Stomach (tissue), 9 donors: ENCODE data around the gene TLE2. TPM values are rescaled to one million over a fixed set of nuclear protein-coding genes. Genes with fewer than 3 reads are reported as not detected.
"Not testable (repeated sequence)": the region's sequence is repeated elsewhere in the genome, so short reads cannot be mapped to it uniquely, and the experiment has no call there.

Source experiments
- DNase-seq, 2 donors: peaks; one replicate each; pipeline versions ENCODE4 v3.0.0 to v3.0.0-alpha.2; 2013 to 2019
- H3K27ac ChIP-seq, 5 donors: fragments of 200-600 bp in 4 of 5; sonication (generic) in 4 of 5; one replicate each; pipeline ENCODE4 v1.5.1; 2013 to 2019; ENCODE audit warnings: mild to moderate bottlenecking in 1 of 5, moderate library complexity in 1 of 5
- H3K27me3 ChIP-seq, 3 donors: fragments of 200-600 bp; sonication (generic); one replicate each; pipeline ENCODE4 v1.5.1; 2017 to 2019; ENCODE audit warnings: mixed run types in 1 of 3
- H3K36me3 ChIP-seq, 4 donors: fragments of 200-600 bp; sonication (generic); 1 replicate in 3 of 4; 2 replicates in 1 of 4; pipeline ENCODE4 v1.5.1; 2016 to 2019
- H3K4me1 ChIP-seq, 4 donors: fragments of 200-600 bp; sonication (generic); one replicate each; pipeline ENCODE4 v1.5.1; 2016 to 2019
- H3K4me3 ChIP-seq, 4 donors: fragments of 200-600 bp; sonication (generic) in 3 of 4; one replicate each; pipeline ENCODE4 v1.5.1; 2016 to 2019; ENCODE audit warnings: mild to moderate bottlenecking in 1 of 4
- H3K9me3 ChIP-seq, 4 donors: fragments of 200-600 bp; sonication (generic); one replicate each; pipeline ENCODE4 v1.5.1; 2016 to 2019
- CTCF ChIP-seq, 7 experiments: fragments of 450-650 bp in 4 of 7; fragments of 200-600 bp in 3 of 7; sonication (generic) in 3 of 7; IDR thresholded peaks; one replicate each; pipeline ENCODE4 v1.5.1; 2016 to 2019; ENCODE audit warnings: antibody characterized with exemption in 7 of 7, control low read depth in 2 of 7, mild to moderate bottlenecking in 1 of 7
- EP300 ChIP-seq: sonication (generic); formaldehyde crosslinking; IDR thresholded peaks from one replicate; pipeline ENCODE4 v1.6.1; 2017; ENCODE audit warnings: antibody characterized with exemption
- POLR2A ChIP-seq, 4 donors: fragments of 450-650 bp; IDR thresholded peaks; one replicate each; pipeline ENCODE4 v1.6.1; 2016; ENCODE audit warnings: antibody characterized with exemption in 4 of 4, control low read depth in 2 of 4, mild to moderate bottlenecking in 1 of 4, moderate library complexity in 1 of 4
- POLR2AphosphoS5 ChIP-seq, 3 donors: sonication (generic); formaldehyde crosslinking; IDR thresholded peaks; one replicate each; pipeline ENCODE4 v1.6.1; 2016; ENCODE audit warnings: antibody characterized with exemption in 3 of 3
- WGBS, 5 donors: extraction: QIAGEN DNeasy Blood & Tissue Kit in 3 of 5; methylation state at CpG; one replicate each; pipeline versions ENCODE4 v1.1.5 to v1.1.7; 2013 to 2018; 5-methylcytosine and 5-hydroxymethylcytosine counted together
- intact Hi-C: fragments of 100-400 bp; cut with DNase I; formaldehyde crosslinking; loops from one replicate; pipeline ENCODE4 v1.15.1; 2023; ENCODE audit warnings: low total_unique reads
- polyA plus RNA-seq, 3 donors: library from polyadenylated mRNA; stranded (reverse); fragments of 200-250 nt; gene quantifications; one replicate each; pipeline ENCODE4 v1.2.3, GENCODE V29; 2013
- total RNA-seq, 5 donors: library from RNA; depleted of rRNA; stranded (reverse); fragments of >200 nt; gene quantifications; one replicate each; pipeline versions ENCODE4 v1.1.0 to v1.2.3, GENCODE V29; 2014 to 2016
- donor health status: healthy with polysubstance abuse.
- donor health status: Bipolar disorder and iron deficiency.
- donor health status: healthy.

The TLE2 gene
- total and polyA plus RNA-seq, 8 donors = 13.8 to 92.9 (median 23.8) TPM

DNA sequence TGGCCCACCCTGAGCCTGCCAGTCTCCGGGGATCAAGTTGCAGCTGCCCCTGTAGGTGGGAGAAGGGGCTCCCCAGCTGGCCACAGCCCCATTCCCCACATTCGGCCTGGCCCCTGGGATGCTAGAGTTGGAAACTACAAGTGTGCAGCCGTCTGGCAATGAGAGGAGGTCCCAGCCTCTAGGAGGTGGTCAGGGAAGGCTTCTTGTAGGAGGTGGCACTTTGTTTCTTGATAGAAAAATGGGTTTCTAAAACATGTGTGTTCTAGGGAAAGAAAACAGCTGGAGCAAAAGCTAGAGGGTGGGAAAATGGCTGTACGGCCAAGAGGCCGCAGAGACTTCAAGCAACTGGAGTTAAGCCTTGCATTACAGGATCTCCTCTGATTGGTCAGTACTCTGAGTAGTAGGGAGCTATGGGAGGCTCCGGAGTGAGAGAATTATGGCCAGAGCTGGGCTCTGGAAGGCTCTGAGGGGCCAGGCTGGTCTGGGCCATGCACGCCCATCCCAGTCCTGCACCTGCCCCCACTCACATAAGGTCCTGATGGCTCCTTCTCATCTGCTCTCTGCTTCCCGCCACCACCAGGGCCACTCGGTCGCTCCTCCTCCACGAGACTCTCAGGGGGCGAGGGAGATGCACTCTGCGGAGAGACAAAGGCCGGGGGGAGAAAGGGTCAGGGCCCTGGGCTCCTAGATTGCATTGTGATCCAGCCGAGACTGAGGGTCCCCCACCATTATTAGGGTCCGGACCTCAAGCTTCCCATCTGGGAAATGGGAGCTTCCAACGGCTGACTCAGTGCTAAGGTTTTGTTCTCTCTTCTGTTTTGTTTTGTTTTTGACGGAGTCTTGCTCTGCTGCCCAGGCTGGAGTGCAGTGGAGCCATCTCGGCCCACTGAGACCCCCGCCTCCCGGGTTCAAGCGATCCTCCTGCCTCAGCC is 13.7 kb downstream of the TLE2 start:
- no peak for DNase-seq
- Histone ChIP-seq H3K27ac (no peak overlapping the region), H3K4me1 (peaks cover 0 to 16% (median 9%) of the 10 kb centered on the region in 4 donors), H3K9me3 (no peaks in the 10 kb centered on the region), H3K4me3 (no peak overlapping the region), H3K27me3 (no peaks in the 10 kb centered on the region), H3K36me3 (peaks cover 0 to 40% (median 33%) of the 10 kb centered on the region in 4 donors)
- intact Hi-C loops = no loop called here
- WGBS, 5 donors = 90 to 95% (median 92%) methylated on average over 22 of the region's 22 CpGs
- no peak for TF ChIP-seq CTCF (IDR thresholded peaks at IDR 0.05)
- TF ChIP-seq POLR2A (IDR thresholded peaks at IDR 0.05) = no peak
- TF ChIP-seq POLR2AphosphoS5 (IDR thresholded peaks at IDR 0.05) = no peak
- TF ChIP-seq EP300 = no peak

DNA sequence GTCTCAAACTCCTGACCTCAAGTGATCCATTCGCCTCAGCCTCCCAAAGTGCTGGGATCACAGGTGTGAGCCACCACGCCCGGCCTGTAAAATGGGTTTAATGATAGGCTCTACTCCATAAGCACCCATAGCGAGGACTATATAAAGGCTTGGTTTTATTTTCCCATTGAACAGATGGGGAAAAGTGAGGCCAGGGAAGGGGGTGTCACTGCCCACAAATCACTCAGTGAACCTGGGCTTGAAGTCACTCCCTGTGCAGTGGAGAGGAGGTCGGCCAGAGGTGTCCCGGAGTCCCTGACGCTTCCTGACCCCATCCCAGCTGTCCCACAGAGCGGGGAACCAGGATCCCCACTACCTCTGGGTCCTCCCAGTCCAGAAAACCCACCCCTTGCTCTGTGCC is 14.9 kb downstream of the TLE2 start:
- TF ChIP-seq POLR2AphosphoS5 (IDR thresholded peaks at IDR 0.05) = no peak
- no peak for TF ChIP-seq POLR2A (IDR thresholded peaks at IDR 0.05)
- no peak for TF ChIP-seq EP300
- TF ChIP-seq CTCF (IDR thresholded peaks at IDR 0.05) = no peak
- Histone ChIP-seq H3K9me3 (no peaks in the 10 kb centered on the region), H3K27me3 (no peaks in the 10 kb centered on the region), H3K27ac (peak overlapping the region in 1 of 5 donors; percentile 33), H3K36me3 (peaks cover 0 to 45% (median 38%) of the 10 kb centered on the region in 4 donors), H3K4me3 (no peak overlapping the region), H3K4me1 (peaks cover 0 to 16% (median 9%) of the 10 kb centered on the region in 4 donors)
- DNase-seq = no peak
- intact Hi-C loops = no loop called here
- 94 to 98% (median 97%) methylated on average over 8 of the region's 8 CpGs for WGBS, 5 donors

DNA sequence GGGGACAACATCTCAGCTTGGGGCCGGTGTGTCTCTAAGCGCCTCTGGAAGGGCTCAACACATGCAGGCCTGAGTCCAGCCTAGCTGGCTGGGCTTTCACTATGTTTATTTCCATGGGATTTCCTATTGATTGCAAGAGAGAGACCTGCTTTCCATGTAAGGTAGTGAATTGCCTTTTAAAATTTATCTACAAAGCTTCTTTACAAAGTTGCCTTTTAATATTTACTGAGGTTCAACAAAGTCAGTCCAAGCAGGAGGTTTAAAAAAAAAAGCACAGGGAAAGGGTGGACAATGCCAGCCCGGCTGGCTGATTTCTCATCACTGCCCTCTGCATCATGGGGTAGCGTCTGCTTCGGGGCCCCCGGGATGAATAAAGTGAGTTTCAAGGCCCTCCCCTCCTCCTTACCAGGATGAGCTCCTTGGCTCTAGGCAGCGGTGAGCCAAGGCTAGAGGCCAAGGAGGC is 15.8 kb downstream of the TLE2 start:
- intact Hi-C loops = no loop called here
- peak overlapping the region in 3 of 5 donors; percentile 31 to 46 (median 33) for H3K27ac ChIP-seq
- no peaks in the 10 kb centered on the region for H3K9me3 ChIP-seq
- peaks cover 0 to 48% (median 40%) of the 10 kb centered on the region in 4 donors for H3K36me3 ChIP-seq
- H3K4me3 ChIP-seq = no peak overlapping the region
- DNase-seq = peak in 1 of 2 donors; percentile 47
- H3K4me1 ChIP-seq = peaks cover 0 to 16% (median 9%) of the 10 kb centered on the region in 4 donors
- TF ChIP-seq POLR2A (IDR thresholded peaks at IDR 0.05) = no peak
- no peaks in the 10 kb centered on the region for H3K27me3 ChIP-seq
- 19 to 45% (median 28%) methylated on average over 6 to 7 of the region's 7 CpGs for WGBS, 5 donors

- DNase-seq = no peak
- WGBS, 5 donors = 69 to 80% (median 70%) methylated on average over 16 of the region's 16 CpGs
- Histone ChIP-seq H3K4me3 (no peak overlapping the region), H3K4me1 (peaks cover 0 to 16% (median 9%) of the 10 kb centered on the region in 4 donors), H3K36me3 (peaks cover 0 to 53% (median 45%) of the 10 kb centered on the region in 4 donors), H3K27me3 (no peaks in the 10 kb centered on the region), H3K9me3 (no peaks in the 10 kb centered on the region), H3K27ac (peak overlapping the region in 3 of 5 donors; percentile 31 to 46 (median 33))
- intact Hi-C loops = no loop called here
- no peak for TF ChIP-seq CTCF (IDR thresholded peaks at IDR 0.05)
- no peak for TF ChIP-seq EP300
- no peak for TF ChIP-seq POLR2AphosphoS5 (IDR thresholded peaks at IDR 0.05)
- TF ChIP-seq POLR2A (IDR thresholded peaks at IDR 0.05) = no peak
These were observed 16.3 kb downstream of the TLE2 start for GRCh38 chr19:3012621-3013262.

GRCh38 chr19:3012059-3012458 is 17.0 kb downstream of the TLE2 start:
- DNase-seq, H3K27me3 ChIP-seq, H3K27ac ChIP-seq, intact Hi-C loops, H3K9me3 ChIP-seq, H3K4me3 ChIP-seq: not testable (repeated sequence)
- 77 to 89% (median 86%) methylated on average over 13 of the region's 13 CpGs for WGBS, 5 donors
- Histone ChIP-seq H3K4me1 (peaks cover 0 to 16% (median 9%) of the 10 kb centered on the region in 4 donors), H3K36me3 (peaks cover 0 to 60% (median 52%) of the 10 kb centered on the region in 4 donors)
